KMS-11 (cell line): ENCODE measurements around the gene PDE8B.

Experiments used
- H2AFZ ChIP-seq: fragments of 200-600 bp; sonication (generic); 2 replicates; pipeline ENCODE4 v1.6.1; 2016; ENCODE audit warnings: antibody characterized with exemption, mixed run types, low read depth
- H3K27ac ChIP-seq: fragments of 200-600 bp; sonication (generic); 2 replicates; pipeline ENCODE4 v1.6.1; 2016; ENCODE audit warnings: mild to moderate bottlenecking, mixed run types
- H3K27me3 ChIP-seq: fragments of 200-600 bp; sonication (generic); 2 replicates; pipeline ENCODE4 v1.6.1; 2017; ENCODE audit warnings: mild to moderate bottlenecking, low read depth, mixed run types, moderate library complexity; ENCODE audit not compliant: insufficient read depth
- H3K36me3 ChIP-seq: fragments of 200-600 bp; sonication (generic); 2 replicates; pipeline ENCODE4 v1.6.1; 2017; ENCODE audit warnings: mild to moderate bottlenecking, mixed run types; ENCODE audit not compliant: insufficient read depth
- H3K4me1 ChIP-seq: fragments of 200-600 bp; sonication (generic); 2 replicates; pipeline ENCODE4 v1.6.1; 2016; ENCODE audit warnings: mild to moderate bottlenecking, low read depth, mixed run types; ENCODE audit not compliant: poor library complexity, severe bottlenecking
- H3K4me2 ChIP-seq: fragments of 200-600 bp; sonication (generic); 2 replicates; pipeline ENCODE4 v1.7.0; 2016; ENCODE audit warnings: mild to moderate bottlenecking, mixed run types
- H3K4me3 ChIP-seq: fragments of 200-600 bp; sonication (generic); IDR thresholded peaks from 2 replicates; pipeline ENCODE4 v1.6.1; 2017; ENCODE audit warnings: low read depth, low read length, mixed read lengths; ENCODE audit not compliant: insufficient read depth
- H3K79me2 ChIP-seq: fragments of 200-600 bp; sonication (generic); 2 replicates; pipeline ENCODE4 v1.6.1; 2016; ENCODE audit warnings: low read depth, mixed run types; ENCODE audit not compliant: insufficient read depth
- H3K9ac ChIP-seq: fragments of 200-600 bp; sonication (generic); 2 replicates; pipeline ENCODE4 v1.6.1; 2016; ENCODE audit warnings: mild to moderate bottlenecking, mixed run types
- H4K20me1 ChIP-seq: fragments of 200-600 bp; sonication (generic); 2 replicates; pipeline ENCODE4 v1.6.1; 2016; ENCODE audit warnings: mild to moderate bottlenecking, mixed run types; ENCODE audit not compliant: insufficient read depth
- TF ChIP-seq, protein P1 (sequence below): fragments of 200-600 bp; sonication (generic); conservative IDR thresholded peaks from 2 replicates; pipeline ENCODE4 v1.6.1; 2017; ENCODE audit warnings: low read depth, mild to moderate bottlenecking, antibody characterized with exemption, low read length, moderate library complexity, mixed read lengths

The PDE8B gene

GRCh38 chr5:77425420-77425819 is 214.9 kb downstream of the PDE8B start:
- no peak overlapping the region for H3K9ac ChIP-seq
- no peak overlapping the region for H3K4me2 ChIP-seq
- H3K4me1 ChIP-seq: no peaks in the 10 kb centered on the region
- H4K20me1 ChIP-seq: no peaks in the 10 kb centered on the region
- TF ChIP-seq, protein P1, sequence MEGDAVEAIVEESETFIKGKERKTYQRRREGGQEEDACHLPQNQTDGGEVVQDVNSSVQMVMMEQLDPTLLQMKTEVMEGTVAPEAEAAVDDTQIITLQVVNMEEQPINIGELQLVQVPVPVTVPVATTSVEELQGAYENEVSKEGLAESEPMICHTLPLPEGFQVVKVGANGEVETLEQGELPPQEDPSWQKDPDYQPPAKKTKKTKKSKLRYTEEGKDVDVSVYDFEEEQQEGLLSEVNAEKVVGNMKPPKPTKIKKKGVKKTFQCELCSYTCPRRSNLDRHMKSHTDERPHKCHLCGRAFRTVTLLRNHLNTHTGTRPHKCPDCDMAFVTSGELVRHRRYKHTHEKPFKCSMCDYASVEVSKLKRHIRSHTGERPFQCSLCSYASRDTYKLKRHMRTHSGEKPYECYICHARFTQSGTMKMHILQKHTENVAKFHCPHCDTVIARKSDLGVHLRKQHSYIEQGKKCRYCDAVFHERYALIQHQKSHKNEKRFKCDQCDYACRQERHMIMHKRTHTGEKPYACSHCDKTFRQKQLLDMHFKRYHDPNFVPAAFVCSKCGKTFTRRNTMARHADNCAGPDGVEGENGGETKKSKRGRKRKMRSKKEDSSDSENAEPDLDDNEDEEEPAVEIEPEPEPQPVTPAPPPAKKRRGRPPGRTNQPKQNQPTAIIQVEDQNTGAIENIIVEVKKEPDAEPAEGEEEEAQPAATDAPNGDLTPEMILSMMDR: no peak
- no peaks in the 10 kb centered on the region for H3K79me2 ChIP-seq
- no peak overlapping the region for H3K4me3 ChIP-seq
- H3K27ac ChIP-seq: no peak overlapping the region
- H3K36me3 ChIP-seq: no peaks in the 10 kb centered on the region
- H2AFZ ChIP-seq: no peak overlapping the region
- no peaks in the 10 kb centered on the region for H3K27me3 ChIP-seq

GRCh38 chr5:77425998-77426659 is 215.6 kb downstream of the PDE8B start:
- Histone ChIP-seq H3K36me3 (no peaks in the 10 kb centered on the region), H3K27ac (no peak overlapping the region), H3K9ac (no peak overlapping the region), H3K4me3 (no peak overlapping the region), H3K4me2 (no peak overlapping the region), H3K4me1 (no peaks in the 10 kb centered on the region), H2AFZ (no peak overlapping the region), H4K20me1 (no peaks in the 10 kb centered on the region), H3K79me2 (no peaks in the 10 kb centered on the region), H3K27me3 (no peaks in the 10 kb centered on the region)
- TF ChIP-seq, protein P1: no peak

DNA sequence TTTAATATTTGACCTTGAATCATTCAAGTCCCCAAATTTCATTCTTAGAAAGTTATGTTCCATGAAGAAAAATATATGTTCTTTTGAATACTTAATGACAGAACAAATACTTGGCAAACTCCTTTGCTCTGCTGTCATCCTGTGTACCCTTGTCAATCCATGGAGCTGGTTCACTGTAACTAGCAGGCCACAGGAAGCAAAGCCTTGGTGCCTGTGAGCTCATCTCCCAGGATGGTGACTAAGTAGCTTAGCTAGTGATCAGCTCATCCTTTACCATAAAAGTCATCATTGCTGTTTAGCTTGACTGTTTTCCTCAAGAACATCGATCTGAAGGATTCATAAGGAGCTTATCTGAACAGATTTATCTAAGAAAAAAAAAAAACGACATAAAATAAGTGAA is 216.2 kb downstream of the PDE8B start:
- Histone ChIP-seq H3K4me2 (no peak overlapping the region), H3K27me3 (no peaks in the 10 kb centered on the region), H4K20me1 (no peaks in the 10 kb centered on the region), H2AFZ (no peak overlapping the region), H3K4me1 (no peaks in the 10 kb centered on the region), H3K79me2 (no peaks in the 10 kb centered on the region), H3K27ac (no peak overlapping the region), H3K36me3 (no peaks in the 10 kb centered on the region), H3K9ac (no peak overlapping the region), H3K4me3 (no peak overlapping the region)
- TF ChIP-seq, protein P1: no peak

GRCh38 chr5:77427998-77428397 is 217.5 kb downstream of the PDE8B start:
- TF ChIP-seq, protein P1: no peak
- H3K36me3 ChIP-seq: no peaks in the 10 kb centered on the region
- H3K27me3 ChIP-seq: no peaks in the 10 kb centered on the region
- H2AFZ ChIP-seq: no peak overlapping the region
- H4K20me1 ChIP-seq: no peaks in the 10 kb centered on the region
- no peaks in the 10 kb centered on the region for H3K4me1 ChIP-seq
- no peaks in the 10 kb centered on the region for H3K79me2 ChIP-seq
- no peak overlapping the region for H3K27ac ChIP-seq
- no peak overlapping the region for H3K4me3 ChIP-seq
- H3K9ac ChIP-seq: no peak overlapping the region
- no peak overlapping the region for H3K4me2 ChIP-seq
